Brain microvascular endothelial cell (primary cell): ENCODE measurements around the gene GPR42.
"Not testable (repeated sequence)": the region's sequence is repeated elsewhere in the genome, so short reads cannot be mapped to it uniquely, and the experiment has no call there.

Experiments
- DNase-seq: peaks from one replicate; pipeline ENCODE4 v3.0.0-alpha.2; 2020
- H3K27ac ChIP-seq: fragments of 250-450 bp; sonication (Bioruptor Pico); 2 replicates; pipeline ENCODE4 v1.5.1; 2020; ENCODE audit warnings: mild to moderate bottlenecking, moderate library complexity
- H3K27me3 ChIP-seq: fragments of 250-450 bp; sonication (Bioruptor Pico); replicated peaks from 2 replicates; pipeline ENCODE4 v1.5.1; 2020; ENCODE audit warnings: mild to moderate bottlenecking
- H3K36me3 ChIP-seq: fragments of 250-450 bp; sonication (Bioruptor Pico); replicated peaks from 2 replicates; pipeline ENCODE4 v1.5.1; 2020; ENCODE audit warnings: mild to moderate bottlenecking
- H3K4me3 ChIP-seq: 2 replicates; pipeline ENCODE4 v1.5.1; 2011; ENCODE audit warnings: low read depth, mild to moderate bottlenecking, control low read depth, low read length, moderate library complexity
- in situ Hi-C: cut with HindIII; loops from 2 replicates; pipeline ENCODE4 v1.10.0; 2017; ENCODE audit warnings: low sequenced_read_pairs, low pct_ligation_motif_present
- TF ChIP-seq, protein P1 (sequence below): IDR thresholded peaks from 2 replicates; pipeline ENCODE4 v1.5.1; 2011; ENCODE audit warnings: low read depth, mild to moderate bottlenecking, moderate library complexity, low read length, control low read depth, inconsistent platforms; ENCODE audit errors: missing control alignments

GPR42 gene

DNA sequence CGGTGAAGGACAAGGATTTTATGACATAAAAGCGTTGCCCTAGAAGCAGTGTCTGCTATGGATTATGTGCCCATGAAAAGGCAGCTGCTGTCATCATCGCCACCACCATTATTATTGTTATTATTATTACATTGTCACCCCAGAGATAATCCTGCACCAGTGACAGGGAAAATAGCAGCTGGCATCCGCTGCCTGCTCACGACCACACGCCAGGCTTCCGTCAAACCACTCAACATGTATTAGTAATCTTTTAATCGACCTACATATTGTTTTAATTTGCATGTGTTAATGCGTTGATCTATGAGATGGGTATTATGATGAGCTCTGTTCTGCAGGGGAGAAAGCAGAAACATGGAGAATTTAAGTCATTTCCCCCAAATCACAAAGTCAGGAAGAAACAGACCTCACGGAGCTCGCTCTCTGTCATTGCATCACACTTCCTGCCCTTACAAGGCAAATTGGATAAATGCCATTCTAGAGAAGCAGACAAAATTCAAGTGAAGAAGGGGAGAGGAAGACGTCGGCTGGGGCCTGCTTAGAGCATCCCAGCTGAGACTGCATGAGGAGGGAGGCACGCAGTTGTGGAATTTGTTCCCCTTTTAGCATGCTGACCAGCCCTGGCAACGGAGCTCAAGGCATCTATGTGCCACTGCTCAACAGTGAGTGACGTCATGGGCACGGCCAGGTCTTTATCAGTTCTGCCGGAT is 12.8 kb upstream of the GPR42 start, which contains the start of gene FFAR3:
Gene FFAR3, plus strand, starts transcription at position 594 of the 707 bp plus-strand sequence. CDS start 431 bp downstream, outside the sequence.
- no peak within 1 kb of the TSS for H3K27ac ChIP-seq
- no peak within 1 kb of the TSS for H3K4me3 ChIP-seq
- TF ChIP-seq, protein P1, sequence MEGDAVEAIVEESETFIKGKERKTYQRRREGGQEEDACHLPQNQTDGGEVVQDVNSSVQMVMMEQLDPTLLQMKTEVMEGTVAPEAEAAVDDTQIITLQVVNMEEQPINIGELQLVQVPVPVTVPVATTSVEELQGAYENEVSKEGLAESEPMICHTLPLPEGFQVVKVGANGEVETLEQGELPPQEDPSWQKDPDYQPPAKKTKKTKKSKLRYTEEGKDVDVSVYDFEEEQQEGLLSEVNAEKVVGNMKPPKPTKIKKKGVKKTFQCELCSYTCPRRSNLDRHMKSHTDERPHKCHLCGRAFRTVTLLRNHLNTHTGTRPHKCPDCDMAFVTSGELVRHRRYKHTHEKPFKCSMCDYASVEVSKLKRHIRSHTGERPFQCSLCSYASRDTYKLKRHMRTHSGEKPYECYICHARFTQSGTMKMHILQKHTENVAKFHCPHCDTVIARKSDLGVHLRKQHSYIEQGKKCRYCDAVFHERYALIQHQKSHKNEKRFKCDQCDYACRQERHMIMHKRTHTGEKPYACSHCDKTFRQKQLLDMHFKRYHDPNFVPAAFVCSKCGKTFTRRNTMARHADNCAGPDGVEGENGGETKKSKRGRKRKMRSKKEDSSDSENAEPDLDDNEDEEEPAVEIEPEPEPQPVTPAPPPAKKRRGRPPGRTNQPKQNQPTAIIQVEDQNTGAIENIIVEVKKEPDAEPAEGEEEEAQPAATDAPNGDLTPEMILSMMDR, result no peak
- H3K27me3 ChIP-seq, result no peaks in the 10 kb centered on the region
- no peaks in the 10 kb centered on the region for H3K36me3 ChIP-seq
- no peak for DNase-seq
- in situ Hi-C loops, result no loop called here

DNA sequence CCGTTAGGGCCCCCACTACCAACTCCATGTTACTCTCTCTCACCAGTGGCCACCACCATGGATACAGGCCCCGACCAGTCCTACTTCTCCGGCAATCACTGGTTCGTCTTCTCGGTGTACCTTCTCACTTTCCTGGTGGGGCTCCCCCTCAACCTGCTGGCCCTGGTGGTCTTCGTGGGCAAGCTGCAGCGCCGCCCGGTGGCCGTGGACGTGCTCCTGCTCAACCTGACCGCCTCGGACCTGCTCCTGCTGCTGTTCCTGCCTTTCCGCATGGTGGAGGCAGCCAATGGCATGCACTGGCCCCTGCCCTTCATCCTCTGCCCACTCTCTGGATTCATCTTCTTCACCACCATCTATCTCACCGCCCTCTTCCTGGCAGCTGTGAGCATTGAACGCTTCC is 12.0 kb upstream of the GPR42 start:
- H3K4me3 ChIP-seq, H3K27me3 ChIP-seq, H3K27ac ChIP-seq, in situ Hi-C loops, DNase-seq, H3K36me3 ChIP-seq: not testable (repeated sequence)

DNA sequence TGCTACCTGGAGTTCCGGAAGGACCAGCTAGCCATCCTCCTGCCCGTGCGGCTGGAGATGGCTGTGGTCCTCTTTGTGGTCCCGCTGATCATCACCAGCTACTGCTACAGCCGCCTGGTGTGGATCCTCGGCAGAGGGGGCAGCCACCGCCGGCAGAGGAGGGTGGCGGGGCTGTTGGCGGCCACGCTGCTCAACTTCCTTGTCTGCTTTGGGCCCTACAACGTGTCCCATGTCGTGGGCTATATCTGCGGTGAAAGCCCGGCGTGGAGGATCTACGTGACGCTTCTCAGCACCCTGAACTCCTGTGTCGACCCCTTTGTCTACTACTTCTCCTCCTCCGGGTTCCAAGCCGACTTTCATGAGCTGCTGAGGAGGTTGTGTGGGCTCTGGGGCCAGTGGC is 11.5 kb upstream of the GPR42 start:
- DNase-seq, H3K36me3 ChIP-seq, H3K27ac ChIP-seq, H3K4me3 ChIP-seq, H3K27me3 ChIP-seq, in situ Hi-C loops: not testable (repeated sequence)

DNA sequence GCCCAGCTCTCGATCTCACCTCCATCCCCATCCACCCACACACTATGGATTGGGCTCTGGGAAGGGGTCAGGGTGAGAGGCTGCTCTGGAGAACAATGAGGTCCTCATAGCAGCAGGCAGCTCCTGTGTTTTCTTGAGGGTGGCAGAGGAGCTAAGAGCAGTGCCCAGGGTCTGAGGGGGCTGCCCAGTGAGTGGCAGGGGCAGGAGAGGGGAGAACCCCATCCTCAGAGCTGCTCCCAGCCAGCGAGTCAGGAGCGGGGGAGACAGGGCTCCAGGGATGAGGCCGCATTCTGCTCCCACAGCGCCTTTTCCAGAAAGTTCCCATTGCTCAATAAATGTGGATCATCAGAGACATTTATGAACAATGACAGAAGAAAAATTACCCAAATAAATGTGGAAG is 10.8 kb upstream of the GPR42 start:
- H3K27me3 ChIP-seq, DNase-seq: not testable (repeated sequence)

DNA sequence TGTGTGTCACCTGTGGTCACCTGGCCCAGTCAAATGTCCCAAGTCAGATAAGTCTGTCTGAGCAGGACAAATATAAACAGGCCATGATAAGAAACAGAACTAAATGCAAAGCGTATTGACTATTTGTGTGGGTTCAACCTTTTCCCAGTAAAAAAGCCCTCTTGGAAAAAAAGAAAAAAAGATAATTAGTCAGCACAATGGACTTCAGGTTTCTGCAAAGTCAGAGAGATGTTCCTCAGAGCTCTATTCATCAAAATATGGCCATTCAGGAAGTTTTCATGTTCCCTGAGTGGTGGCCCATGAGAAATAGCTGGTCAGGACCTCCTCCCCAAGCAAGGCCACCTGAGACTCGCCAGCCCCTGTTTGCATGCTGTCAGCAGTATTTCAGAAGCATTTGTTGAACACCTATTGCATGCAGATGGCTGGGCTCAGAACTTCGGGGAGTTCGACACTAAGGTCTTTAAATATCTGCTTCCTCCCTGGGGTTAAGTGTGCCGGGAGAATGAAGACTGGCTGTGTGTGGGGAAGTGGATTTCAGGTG is 9.9 kb upstream of the GPR42 start:
- no peak overlapping the region for H3K4me3 ChIP-seq
- no peaks in the 10 kb centered on the region for H3K36me3 ChIP-seq
- in situ Hi-C loops, result no loop called here
- no peak overlapping the region for H3K27ac ChIP-seq
- DNase-seq, result no peak
- TF ChIP-seq, protein P1, result no peak
- H3K27me3 ChIP-seq, result no peaks in the 10 kb centered on the region

More for the DNA sequence above, 10.8 kb upstream of the GPR42 start:
- H3K27ac ChIP-seq, H3K36me3 ChIP-seq, H3K4me3 ChIP-seq, in situ Hi-C loops: not testable (repeated sequence)

DNA sequence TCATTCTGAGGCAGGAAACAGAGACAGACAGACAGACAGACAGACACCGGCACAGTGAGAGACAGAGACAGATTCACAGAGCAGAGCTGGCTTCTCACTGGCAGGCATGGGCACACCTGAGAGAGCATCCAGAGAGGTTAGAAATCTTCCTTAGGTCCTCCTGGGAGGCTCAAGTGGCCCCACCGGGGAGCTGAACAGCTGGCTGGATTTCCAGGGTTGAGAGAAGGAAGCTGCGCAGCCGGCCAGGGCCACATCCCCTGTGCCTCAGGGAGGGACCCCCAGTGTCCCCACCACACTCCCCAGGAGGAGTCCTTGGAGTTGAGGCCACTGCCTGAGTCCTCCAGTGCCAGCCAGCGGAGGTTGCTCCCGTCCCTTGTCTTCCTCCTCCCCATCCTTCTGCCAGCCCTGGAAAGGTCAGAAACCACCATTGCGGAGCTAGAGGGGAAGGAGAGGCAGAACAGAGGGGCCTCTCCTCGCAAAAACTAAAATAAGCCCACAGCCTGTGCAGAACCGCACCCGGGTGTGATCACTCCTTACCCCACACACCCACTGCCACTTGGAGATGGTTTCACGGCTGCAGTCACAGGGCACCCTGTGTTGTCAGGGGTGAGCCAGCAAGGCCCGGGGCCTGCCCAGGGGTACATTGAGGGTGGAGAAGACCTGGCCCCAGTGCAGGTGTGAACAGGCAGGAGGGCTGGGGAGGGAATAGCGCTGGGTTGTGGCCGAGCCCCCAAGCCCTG is 8.4 kb upstream of the GPR42 start:
- H3K36me3 ChIP-seq, result no peaks in the 10 kb centered on the region
- H3K27ac ChIP-seq, result no peak overlapping the region
- no peak for DNase-seq
- in situ Hi-C loops, result no loop called here
- H3K4me3 ChIP-seq, result no peak overlapping the region
- TF ChIP-seq, protein P1, result no peak
- H3K27me3 ChIP-seq, result no peaks in the 10 kb centered on the region

DNA sequence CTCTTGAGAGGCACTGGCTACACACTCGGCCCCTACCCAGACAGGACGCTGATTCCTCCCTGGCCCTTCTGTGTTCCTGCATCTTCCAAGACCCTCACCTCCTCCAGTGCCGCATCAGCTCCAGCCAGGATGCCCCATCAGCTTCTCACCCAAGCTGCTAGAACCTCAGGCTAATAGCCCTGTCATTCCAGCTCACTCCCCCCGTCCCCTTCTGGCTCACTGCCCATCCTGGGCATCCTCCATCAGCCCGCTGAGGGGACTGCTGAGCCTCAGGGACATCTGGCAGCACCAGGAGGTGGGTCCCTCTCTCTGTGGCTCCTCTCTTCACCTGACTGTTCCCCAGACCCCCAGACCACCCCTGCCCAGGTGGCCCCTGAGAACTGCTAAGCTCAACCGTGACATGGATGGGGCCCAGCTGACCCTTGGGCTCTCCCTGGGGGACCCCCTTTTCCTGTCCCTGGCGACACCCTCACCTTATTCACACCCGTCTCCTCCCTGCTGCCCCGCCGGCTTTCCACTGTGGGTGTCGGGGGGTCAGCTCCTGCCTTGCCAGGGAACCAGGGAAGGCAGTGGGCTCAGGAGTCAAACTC is 7.8 kb upstream of the GPR42 start:
- Histone ChIP-seq H3K36me3 (no peaks in the 10 kb centered on the region), H3K4me3 (no peak overlapping the region), H3K27me3 (no peaks in the 10 kb centered on the region), H3K27ac (no peak overlapping the region)
- TF ChIP-seq, protein P1, result no peak
- in situ Hi-C loops, result no loop called here
- no peak for DNase-seq
